WI38 (cell line): ENCODE data around the gene EIF2D.
"Not testable (repeated sequence)": the region's sequence is repeated elsewhere in the genome, so short reads cannot be mapped to it uniquely, and the experiment has no call there.

Experiments used
- H3K4me3 ChIP-seq: 2 replicates; pipeline ENCODE4 v1.5.1; 2011; ENCODE audit warnings: low read depth, mild to moderate bottlenecking, control low read depth, low read length
- TF ChIP-seq, protein P1 (sequence below): IDR thresholded peaks from 2 replicates; pipeline ENCODE4 v1.5.1; 2012; ENCODE audit warnings: low read depth, mild to moderate bottlenecking, control low read depth, low read length

EIF2D gene

DNA sequence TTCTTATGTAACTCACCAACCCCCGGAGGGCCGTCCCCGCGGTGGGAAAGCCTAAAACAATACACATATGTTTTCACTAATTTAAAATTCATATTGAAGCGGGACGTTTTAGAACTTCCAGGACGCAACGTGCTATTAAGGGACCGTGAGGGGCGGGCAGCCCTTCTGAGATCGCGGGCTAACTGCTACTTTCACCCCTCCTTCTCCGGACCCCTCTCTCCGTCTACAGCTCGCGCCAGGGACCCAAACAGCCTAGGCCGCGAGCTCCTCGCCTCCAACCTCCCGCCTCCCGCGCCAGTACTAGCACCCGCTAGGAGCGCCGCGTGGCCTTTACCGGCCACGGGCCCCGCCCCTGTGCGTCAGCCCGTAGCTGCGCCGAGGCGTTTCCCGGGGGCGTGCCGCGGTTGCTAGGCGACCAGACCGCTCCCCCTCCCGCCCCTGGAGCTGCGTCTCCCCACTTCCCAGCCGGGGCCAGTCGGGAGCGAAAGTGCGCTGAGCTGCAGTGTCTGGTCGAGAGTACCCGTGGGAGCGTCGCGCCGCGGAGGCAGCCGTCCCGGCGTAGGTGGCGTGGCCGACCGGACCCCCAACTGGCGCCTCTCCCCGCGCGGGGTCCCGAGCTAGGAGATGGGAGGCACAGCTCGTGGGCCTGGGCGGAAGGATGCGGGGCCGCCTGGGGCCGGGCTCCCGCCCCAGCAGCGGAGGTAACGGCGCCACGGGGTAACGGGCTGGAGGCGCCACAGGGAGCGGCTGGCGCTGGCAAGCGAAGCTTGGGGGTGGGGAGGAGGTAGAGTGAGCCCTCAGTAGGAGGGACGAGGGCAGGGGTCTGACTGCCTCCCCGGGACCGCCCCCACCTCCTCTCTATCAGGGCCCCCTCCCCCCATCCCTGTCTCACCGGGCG is 23.1 kb upstream of the EIF2D start, which contains the start of gene DYRK3:
DYRK3 (plus strand) TSS at position 457 of the 898 bp plus-strand sequence; CDS start at position 625, 168 bp downstream.
- H3K4me3 ChIP-seq = peak within 1 kb of the TSS; percentile 92
- TF ChIP-seq, protein P1, sequence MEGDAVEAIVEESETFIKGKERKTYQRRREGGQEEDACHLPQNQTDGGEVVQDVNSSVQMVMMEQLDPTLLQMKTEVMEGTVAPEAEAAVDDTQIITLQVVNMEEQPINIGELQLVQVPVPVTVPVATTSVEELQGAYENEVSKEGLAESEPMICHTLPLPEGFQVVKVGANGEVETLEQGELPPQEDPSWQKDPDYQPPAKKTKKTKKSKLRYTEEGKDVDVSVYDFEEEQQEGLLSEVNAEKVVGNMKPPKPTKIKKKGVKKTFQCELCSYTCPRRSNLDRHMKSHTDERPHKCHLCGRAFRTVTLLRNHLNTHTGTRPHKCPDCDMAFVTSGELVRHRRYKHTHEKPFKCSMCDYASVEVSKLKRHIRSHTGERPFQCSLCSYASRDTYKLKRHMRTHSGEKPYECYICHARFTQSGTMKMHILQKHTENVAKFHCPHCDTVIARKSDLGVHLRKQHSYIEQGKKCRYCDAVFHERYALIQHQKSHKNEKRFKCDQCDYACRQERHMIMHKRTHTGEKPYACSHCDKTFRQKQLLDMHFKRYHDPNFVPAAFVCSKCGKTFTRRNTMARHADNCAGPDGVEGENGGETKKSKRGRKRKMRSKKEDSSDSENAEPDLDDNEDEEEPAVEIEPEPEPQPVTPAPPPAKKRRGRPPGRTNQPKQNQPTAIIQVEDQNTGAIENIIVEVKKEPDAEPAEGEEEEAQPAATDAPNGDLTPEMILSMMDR = no peak

DNA sequence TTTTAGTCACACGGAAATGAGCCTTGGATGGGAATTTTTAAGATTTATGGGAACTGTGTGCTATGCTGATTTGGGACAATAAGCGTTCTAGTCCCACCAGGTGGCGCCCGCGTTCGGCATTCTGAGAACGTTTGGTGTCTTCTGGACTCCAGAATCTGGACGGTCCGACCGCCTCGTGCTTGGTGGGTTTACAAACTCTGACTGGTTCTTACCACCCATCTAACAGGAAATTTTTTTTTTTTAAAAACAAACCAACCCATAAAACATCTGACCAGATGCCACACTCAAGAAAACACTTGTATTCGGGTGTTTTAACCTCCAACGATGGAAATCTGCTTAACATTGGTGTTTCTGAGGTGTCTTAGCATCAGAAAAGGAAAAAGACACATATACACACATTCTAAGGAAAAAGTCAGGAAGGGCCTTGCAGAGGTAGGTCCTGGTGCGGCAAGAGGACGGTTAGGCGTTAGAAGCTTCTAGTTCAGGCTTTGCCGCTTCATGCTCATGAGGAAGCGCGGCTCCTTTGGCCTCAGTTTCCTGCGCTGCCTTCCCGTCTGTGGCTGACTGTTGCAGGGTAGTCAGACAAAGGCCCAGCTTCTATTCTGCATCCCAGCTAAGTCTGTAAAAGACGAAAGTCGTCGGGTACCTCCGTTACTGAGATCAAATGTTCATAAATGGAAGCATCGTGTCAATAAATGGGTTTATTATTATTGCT is 22.3 kb upstream of the EIF2D start:
- peak overlapping the region; percentile 92 for H3K4me3 ChIP-seq
- TF ChIP-seq, protein P1 = peak; percentile 61

DNA sequence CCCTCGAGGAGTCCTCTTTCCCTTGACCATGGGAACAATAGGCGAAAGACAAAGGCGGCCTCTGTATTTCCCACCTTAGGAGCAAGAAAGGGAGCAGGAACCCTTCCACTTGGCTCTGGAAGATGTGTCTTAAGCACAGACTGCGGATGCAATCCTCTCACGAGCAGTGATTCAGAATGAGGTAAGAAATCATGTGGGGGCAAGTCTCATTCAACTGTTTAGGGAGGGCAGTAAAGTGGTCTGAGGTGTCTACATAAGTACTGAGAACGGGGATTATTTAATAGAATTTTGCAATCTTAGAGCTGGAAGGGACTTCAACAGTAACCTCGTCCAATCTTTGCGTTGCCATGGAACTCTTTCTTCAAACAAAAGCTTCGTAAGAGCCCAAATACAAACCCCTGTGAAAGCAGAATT is 21.4 kb upstream of the EIF2D start:
- H3K4me3 ChIP-seq = 0 out of 2 replicates have a peak overlapping the region, but pooled peaks have one; percentile 17
- TF ChIP-seq, protein P1 = no peak

DNA sequence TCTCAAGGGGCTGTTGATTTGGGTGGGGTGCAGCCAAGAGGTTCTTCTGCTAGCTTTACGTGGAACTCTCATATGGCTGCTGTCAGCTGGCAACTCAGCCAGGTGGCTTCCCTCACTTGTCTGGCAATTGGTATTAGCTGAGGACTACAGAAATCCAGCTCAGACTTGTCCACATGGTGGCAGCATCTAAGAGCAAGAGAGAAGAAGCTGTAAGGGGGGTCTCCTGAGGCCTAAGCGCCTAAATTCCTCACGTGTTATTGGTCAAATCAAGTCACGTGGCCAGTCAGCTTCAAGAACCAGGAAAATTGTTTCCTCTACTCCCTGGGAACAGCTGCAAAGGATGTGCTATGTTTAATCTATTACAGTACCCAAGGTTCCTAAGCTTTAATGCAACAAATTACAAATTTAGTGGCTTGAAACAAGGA is 18.8 kb upstream of the EIF2D start:
- TF ChIP-seq, protein P1 = peak; percentile 47
- no peak overlapping the region for H3K4me3 ChIP-seq

DNA sequence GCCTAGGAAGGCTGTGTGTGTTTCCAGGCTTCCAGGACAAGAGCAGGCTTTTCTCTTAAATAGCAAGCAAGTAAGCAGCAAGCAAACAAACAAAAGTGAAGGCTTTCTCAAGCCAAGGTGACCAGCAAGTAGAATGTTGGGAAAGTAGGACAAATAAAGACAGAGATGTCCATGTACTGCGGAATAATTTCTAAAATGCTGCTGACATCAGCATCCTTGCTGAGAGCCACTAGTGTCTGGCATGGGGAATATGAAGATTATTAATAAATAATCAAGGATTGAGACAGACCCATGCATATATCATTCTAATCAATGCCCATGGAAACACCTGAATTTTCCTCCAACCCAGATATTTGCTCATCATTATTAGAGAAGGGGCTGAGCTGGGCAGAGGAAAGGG is 16.7 kb upstream of the EIF2D start:
- no peak overlapping the region for H3K4me3 ChIP-seq
- TF ChIP-seq, protein P1 = no peak

DNA sequence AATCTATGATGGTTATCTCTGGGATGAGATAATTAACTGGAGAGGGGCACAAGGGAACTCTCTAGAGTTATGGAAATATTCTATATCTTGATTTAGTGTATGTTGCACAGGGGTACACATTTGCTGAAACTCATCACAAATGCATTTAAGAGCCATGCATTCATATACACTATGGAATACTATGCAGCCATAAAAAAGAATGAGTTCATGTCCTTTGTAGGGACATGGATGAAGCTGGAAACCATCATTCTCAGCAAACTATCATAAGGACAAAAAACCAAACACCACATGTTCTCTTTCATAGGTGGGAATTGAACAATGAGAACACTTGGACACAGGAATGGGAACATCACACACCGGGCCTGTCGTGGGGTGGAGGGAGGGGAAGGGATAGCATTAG is 14.1 kb upstream of the EIF2D start:
- not testable (repeated sequence) for H3K4me3 ChIP-seq

DNA sequence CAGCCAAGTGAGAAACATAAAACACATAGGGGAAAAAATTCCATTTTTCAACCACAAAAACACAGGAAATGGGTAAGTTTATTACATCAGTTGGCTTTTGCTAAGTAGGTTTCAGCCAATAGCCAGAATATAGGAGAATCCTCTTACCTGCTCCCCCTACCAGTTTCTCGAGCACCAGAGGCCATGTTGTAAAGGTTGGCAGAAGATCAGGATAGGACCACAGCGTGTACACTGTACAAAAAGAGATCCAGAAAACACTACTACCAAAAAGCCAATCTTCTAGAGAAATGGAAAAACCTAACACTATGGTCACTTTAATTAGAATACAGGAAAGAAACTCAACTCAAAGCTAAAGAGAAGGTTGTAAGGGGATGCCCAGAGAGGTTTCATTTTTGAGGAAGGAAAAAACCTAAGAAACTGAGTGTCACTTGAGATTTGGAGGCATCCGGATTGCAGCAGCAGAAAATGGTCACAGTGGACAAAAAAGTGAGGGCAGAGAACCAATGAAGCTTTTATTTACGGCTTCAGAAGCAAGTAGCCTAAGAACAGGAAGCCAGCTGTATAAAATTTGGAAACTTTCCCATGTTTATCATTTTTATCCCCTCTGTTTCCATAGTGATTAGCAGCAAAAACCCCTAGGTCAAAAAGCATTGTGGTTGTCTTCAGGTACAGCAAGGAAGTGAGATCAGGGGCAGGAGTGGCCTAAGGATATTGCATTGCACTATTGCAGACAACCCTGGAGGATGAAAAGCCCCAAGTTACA is 2.9 kb downstream of the EIF2D start:
- TF ChIP-seq, protein P1 = no peak
- no peak overlapping the region for H3K4me3 ChIP-seq
